Measurements from ENCODE around the gene PDLIM1. TPM values are rescaled to one million over a fixed set of nuclear protein-coding genes. Genes with fewer than 3 reads are reported as not detected.
A peak's percentile ranks its signal among the peaks of the same experiment; 100 is the strongest.

PDLIM1 gene
- polyA plus RNA-seq, 3 donors = 1.9 to 5.2 (median 4.8) TPM

GRCh38 chr10:95247881-95248583, 42.8 kb downstream of the PDLIM1 start:
- intact Hi-C loops (cut with micrococcal nuclease) = loop anchor here in 1 of 2 donors (5.0 kb wide), 1 partner anchor 114 kb away; no protein-coding TSS in a partner anchor
- no peaks in the 10 kb centered on the region for H3K79me2 ChIP-seq (ENCODE audit: insufficient read depth, low read length)
- 94% methylated on average over 5 of the region's 7 CpGs for WGBS (ENCODE audit: insufficient coverage)
- no peak overlapping the region for H3K4me2 ChIP-seq (replicated peaks; ENCODE audit: extremely low read depth, low read length, poor library complexity, severe bottlenecking)
- H3K4me3 Mint-ChIP-seq = no peak overlapping the region
- H3K9me3 ChIP-seq (replicated peaks in 1 of 2; ENCODE audit: control insufficient read depth in 1 of 2, insufficient read depth in 1 of 2, low read length in 2 of 2) = no peaks in the 10 kb centered on the region
- no peaks in the 10 kb centered on the region for H3K27me3 ChIP-seq (ENCODE audit: control insufficient read depth in 2 of 2, insufficient read depth in 2 of 2, low read length in 2 of 2)
- no peaks in the 10 kb centered on the region for H3K36me3 ChIP-seq (replicated peaks in 1 of 2; ENCODE audit: control insufficient read depth in 1 of 2, insufficient read depth in 2 of 2, low read length in 2 of 2)
- no peak for TF ChIP-seq CTCF (IDR thresholded peaks at IDR 0.05)
- no peaks in the 10 kb centered on the region for H3K9me3 Mint-ChIP-seq
- H4K20me1 ChIP-seq (ENCODE audit: insufficient read depth, low read length) = no peaks in the 10 kb centered on the region
- H3K9ac ChIP-seq (ENCODE audit: insufficient read depth, low read length, poor library complexity, severe bottlenecking) = no peak overlapping the region
- H3K36me3 Mint-ChIP-seq = no peaks in the 10 kb centered on the region
- no peak overlapping the region for H2AFZ ChIP-seq (ENCODE audit: insufficient read depth, low read depth, low read length, poor library complexity, severe bottlenecking)
- DNase-seq = no peak
- H3K4me1 Mint-ChIP-seq = peaks cover 4% of the 10 kb centered on the region
- H3K27me3 Mint-ChIP-seq (ENCODE audit: low read depth in 3 of 3) = peaks cover 0 to 5% (median 3%) of the 10 kb centered on the region in 3 donors
- peak overlapping the region in 2 of 7 donors; percentile 26 to 43 for H3K27ac Mint-ChIP-seq
- H3K4me3 ChIP-seq (replicated peaks in 1 of 3; ENCODE audit: low read depth in 2 of 3, low read length in 3 of 3) = no peak overlapping the region
- no peak overlapping the region for H3K27ac ChIP-seq (ENCODE audit: low read depth in 1 of 2, low read length in 2 of 2)
- no peaks in the 10 kb centered on the region for H3K4me1 ChIP-seq (ENCODE audit: control insufficient read depth in 1 of 2, insufficient read depth in 2 of 2, low read length in 2 of 2)

GRCh38 chr10:95247200-95247880, 43.5 kb downstream of the PDLIM1 start:
- Histone ChIP-seq H3K9ac (ENCODE audit: insufficient read depth, low read length, poor library complexity, severe bottlenecking) (no peak overlapping the region), H4K20me1 (ENCODE audit: insufficient read depth, low read length) (no peaks in the 10 kb centered on the region), H3K36me3 (replicated peaks in 1 of 2; ENCODE audit: control insufficient read depth in 1 of 2, insufficient read depth in 2 of 2, low read length in 2 of 2) (no peaks in the 10 kb centered on the region), H3K27ac (ENCODE audit: low read depth in 1 of 2, low read length in 2 of 2) (no peak overlapping the region), H3K27me3 (ENCODE audit: control insufficient read depth in 2 of 2, insufficient read depth in 2 of 2, low read length in 2 of 2) (no peaks in the 10 kb centered on the region), H2AFZ (ENCODE audit: insufficient read depth, low read depth, low read length, poor library complexity, severe bottlenecking) (no peak overlapping the region), H3K4me3 (replicated peaks in 1 of 3; ENCODE audit: low read depth in 2 of 3, low read length in 3 of 3) (no peak overlapping the region), H3K4me1 (ENCODE audit: control insufficient read depth in 1 of 2, insufficient read depth in 2 of 2, low read length in 2 of 2) (no peaks in the 10 kb centered on the region), H3K9me3 (replicated peaks in 1 of 2; ENCODE audit: control insufficient read depth in 1 of 2, insufficient read depth in 1 of 2, low read length in 2 of 2) (no peaks in the 10 kb centered on the region), H3K79me2 (ENCODE audit: insufficient read depth, low read length) (no peaks in the 10 kb centered on the region), H3K4me2 (replicated peaks; ENCODE audit: extremely low read depth, low read length, poor library complexity, severe bottlenecking) (no peak overlapping the region)
- no peak for TF ChIP-seq CTCF (IDR thresholded peaks at IDR 0.05)
- no peaks in the 10 kb centered on the region for H3K9me3 Mint-ChIP-seq
- peaks cover 4% of the 10 kb centered on the region for H3K4me1 Mint-ChIP-seq
- intact Hi-C loops (cut with micrococcal nuclease) = loop anchor here in 1 of 2 donors (5.0 kb wide), 1 partner anchor 115 kb away; no protein-coding TSS in a partner anchor
- no peak for DNase-seq
- no peak overlapping the region for H3K4me3 Mint-ChIP-seq
- no peak overlapping the region for H3K27ac Mint-ChIP-seq
- 88% methylated on average over 3 of the region's 6 CpGs for WGBS (ENCODE audit: insufficient coverage)
- peaks cover 0 to 5% (median 0%) of the 10 kb centered on the region in 3 donors for H3K27me3 Mint-ChIP-seq (ENCODE audit: low read depth in 3 of 3)
- no peaks in the 10 kb centered on the region for H3K36me3 Mint-ChIP-seq

All from CD14-positive monocyte (primary cell).